22Rv1 (cell line): ENCODE results near the gene LMTK2.

Experiments used
- H3K27ac ChIP-seq: fragments of 450-650 bp; 2 replicates; pipeline ENCODE4 v1.5.1; 2017
- ZFX ChIP-seq: fragments of 450-650 bp; IDR thresholded peaks from 2 replicates; pipeline ENCODE4 v1.6.1; 2017; ENCODE audit warnings: antibody characterized with exemption, borderline replicate concordance
- TF ChIP-seq, protein P1 (sequence below): fragments of 450-650 bp; IDR thresholded peaks from 2 replicates; pipeline ENCODE4 v1.5.1; 2017; ENCODE audit warnings: mild to moderate bottlenecking

Gene LMTK2

DNA sequence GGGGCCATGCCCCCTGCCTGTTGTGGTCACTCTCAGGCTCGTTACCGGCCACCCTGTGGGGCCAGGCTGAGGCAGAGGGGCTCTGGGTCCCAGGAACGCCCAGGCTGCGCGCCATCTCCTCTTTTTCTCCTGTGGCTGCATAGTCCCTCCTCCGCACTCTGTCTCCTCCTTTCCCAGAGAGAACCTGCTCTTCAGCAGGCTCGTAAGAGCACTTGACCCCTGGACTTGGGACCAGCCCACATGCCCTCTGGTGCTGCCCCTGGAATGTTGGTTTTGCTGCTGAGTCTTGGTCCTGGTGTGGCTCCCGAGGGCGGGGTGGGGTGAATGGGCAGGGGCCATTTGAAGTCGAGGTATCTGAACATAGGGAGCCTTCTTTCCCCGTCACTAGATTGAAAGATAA, 98.0 kb downstream of the LMTK2 start:
- H3K27ac ChIP-seq, result no peak overlapping the region
- TF ChIP-seq, protein P1, sequence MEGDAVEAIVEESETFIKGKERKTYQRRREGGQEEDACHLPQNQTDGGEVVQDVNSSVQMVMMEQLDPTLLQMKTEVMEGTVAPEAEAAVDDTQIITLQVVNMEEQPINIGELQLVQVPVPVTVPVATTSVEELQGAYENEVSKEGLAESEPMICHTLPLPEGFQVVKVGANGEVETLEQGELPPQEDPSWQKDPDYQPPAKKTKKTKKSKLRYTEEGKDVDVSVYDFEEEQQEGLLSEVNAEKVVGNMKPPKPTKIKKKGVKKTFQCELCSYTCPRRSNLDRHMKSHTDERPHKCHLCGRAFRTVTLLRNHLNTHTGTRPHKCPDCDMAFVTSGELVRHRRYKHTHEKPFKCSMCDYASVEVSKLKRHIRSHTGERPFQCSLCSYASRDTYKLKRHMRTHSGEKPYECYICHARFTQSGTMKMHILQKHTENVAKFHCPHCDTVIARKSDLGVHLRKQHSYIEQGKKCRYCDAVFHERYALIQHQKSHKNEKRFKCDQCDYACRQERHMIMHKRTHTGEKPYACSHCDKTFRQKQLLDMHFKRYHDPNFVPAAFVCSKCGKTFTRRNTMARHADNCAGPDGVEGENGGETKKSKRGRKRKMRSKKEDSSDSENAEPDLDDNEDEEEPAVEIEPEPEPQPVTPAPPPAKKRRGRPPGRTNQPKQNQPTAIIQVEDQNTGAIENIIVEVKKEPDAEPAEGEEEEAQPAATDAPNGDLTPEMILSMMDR, result no peak
- no peak for TF ChIP-seq ZFX

GRCh38 chr7:98205162-98205845, 98.6 kb downstream of the LMTK2 start:
- TF ChIP-seq, protein P1, result no peak
- TF ChIP-seq ZFX, result no peak
- no peak overlapping the region for H3K27ac ChIP-seq

- H3K27ac ChIP-seq, result no peak overlapping the region
- TF ChIP-seq, protein P1, result no peak
- TF ChIP-seq ZFX, result no peak
Measured at GRCh38 chr7:98206451-98207330, 100.0 kb downstream of the LMTK2 start.

DNA sequence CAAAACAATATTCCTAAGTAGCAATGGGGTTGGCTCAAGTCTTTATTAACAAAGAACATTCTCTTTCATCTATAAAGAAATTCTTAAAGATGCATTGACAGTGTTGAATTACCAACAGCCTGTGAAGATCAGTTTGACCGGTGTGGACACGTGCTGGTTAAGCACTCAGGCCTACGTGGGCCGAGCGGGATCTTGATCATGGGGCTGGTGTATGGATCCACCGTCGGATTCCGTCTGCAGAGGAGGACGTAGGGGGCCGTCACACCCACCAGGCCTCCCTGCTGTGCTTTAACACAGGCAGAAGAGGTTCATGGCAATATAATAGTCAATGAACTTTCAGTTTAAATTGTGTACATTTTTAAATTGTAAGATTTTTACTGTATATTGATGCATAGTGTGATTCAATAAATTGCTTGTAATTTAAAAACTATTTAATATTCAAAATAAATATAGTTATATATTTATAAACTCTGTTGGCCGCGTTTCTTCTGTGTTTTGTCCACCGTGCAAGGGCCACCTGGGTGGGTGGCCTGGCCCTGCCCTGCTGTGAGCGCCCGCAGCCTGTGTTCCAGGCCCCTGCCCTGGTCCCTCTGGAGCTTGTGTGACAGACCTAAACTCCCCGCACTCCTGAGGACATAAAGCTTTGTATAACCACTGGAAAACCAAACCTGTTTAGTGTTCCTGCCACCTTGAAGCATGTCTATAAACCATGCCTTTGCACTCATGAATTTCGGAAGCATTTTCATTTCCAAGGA, 102.7 kb downstream of the LMTK2 start:
- H3K27ac ChIP-seq, result peak overlapping the region; percentile 1; the same call in 1 of the 2 replicates
- TF ChIP-seq, protein P1, result no peak
- no peak for TF ChIP-seq ZFX

- H3K27ac ChIP-seq, result no peak overlapping the region
- TF ChIP-seq, protein P1, result no peak
- TF ChIP-seq ZFX, result no peak
Measured at GRCh38 chr7:98210513-98211220, 104.0 kb downstream of the LMTK2 start.

DNA sequence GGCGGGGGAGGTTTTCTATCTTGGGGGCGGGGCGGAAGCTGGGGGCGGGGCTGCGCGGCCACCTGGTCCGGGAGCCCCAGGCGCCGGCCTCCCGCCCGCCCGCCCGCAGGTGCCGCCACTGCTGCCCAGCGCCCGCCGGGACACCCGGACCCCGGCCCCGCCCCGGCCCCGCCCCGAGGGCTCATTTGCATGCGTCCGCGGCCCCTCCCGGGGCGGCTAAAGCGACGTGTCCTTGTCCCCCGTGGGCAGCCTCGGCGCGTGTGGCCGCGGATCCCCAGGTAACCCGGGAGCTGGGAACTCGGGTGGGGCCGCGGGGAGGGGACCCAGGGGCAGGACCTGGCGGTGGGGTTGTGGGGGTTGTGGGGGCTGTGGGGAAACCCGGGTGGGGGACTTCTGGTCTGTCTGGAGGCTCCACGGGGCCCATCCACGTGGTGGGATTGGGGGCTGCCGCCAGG, 104.6 kb downstream of the LMTK2 start, which contains the start of gene BHLHA15:
TSS of gene BHLHA15 (plus strand) at position 219 of the 455 bp plus-strand sequence. CDS start 871 bp downstream, outside the sequence.
- TF ChIP-seq ZFX, result no peak
- TF ChIP-seq, protein P1, result peak; percentile 11; the same call in 1 of the 2 replicates
- H3K27ac ChIP-seq, result peak within 1 kb of the TSS; percentile 48
